Stimulated activated CD8-positive, alpha-beta memory T cell treated with anti-CD3 and anti-CD28 coated beads, Interleukin-15, amount 100 ng/mL, for 24 hours (primary cell): ENCODE data around the gene VAMP3.

Experiments used
- DNase-seq: peaks from one replicate; pipeline ENCODE4 v3.0.0-alpha.2; 2020; ENCODE audit warnings: low read depth

The VAMP3 gene

GRCh38 chr1:7770997-7771822 lies at the start of gene VAMP3:
Gene VAMP3 (plus strand): TSS chr1:7771296. CDS start chr1:7771384, 88 bp downstream.
- DNase-seq: peak; percentile 97

DNA sequence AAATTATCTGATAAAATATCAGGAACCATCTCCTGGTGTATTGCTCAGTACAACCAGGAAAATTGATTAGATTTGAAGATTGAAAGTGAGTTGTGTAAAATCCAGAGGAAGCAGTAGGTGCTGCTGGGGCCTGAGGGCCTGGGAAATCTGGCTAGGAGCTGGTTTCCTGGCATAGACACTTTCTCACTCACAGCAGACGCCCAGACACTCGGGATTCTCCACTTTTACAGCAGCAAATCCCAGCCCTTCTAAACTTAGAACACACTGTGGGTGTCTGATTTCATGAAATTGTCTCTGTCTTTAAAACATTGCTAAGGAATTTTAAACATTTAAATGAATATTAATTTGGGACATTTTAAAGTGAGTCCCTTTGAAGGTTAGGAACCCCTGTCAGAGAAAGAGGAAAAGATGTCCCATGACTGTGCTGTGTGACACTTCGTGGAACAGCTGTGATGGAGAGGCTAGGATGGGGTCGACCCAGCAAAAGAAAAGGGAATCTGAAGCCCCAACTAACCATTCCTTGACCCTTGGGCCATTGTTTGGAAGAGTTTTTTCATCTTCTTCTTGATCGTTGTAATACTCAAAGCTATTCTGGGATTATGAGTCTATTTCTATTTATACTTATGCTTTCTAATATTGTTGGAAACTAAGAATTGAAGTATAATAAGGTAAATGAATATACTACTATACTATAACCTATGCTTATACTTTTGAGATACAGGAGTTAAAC lies 49.0 kb upstream of the VAMP3 start:
- DNase-seq: no peak

- DNase-seq: no peak
Measured at GRCh38 chr1:7722670-7723012, 48.5 kb upstream of the VAMP3 start.

DNA sequence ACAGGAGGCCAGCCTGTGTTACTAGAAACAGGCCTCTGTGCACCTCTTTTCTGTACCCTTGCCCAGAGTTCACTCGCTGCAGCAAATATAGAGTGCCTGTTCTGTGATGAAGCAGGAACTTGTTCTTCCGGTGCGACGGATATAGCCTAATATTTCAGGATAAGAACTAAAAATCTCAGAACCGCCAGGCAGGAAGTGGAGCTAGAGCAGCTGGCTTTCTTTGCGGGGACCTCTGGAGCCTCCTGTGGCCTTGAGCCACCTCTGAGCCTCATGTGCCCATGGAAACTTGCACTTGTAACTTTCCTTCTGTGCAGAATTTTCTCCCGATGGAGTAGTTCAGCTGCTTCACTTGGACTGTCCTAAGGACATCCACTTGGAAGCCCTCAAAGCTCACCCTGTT lies 44.5 kb upstream of the VAMP3 start:
- DNase-seq: no peak

DNA sequence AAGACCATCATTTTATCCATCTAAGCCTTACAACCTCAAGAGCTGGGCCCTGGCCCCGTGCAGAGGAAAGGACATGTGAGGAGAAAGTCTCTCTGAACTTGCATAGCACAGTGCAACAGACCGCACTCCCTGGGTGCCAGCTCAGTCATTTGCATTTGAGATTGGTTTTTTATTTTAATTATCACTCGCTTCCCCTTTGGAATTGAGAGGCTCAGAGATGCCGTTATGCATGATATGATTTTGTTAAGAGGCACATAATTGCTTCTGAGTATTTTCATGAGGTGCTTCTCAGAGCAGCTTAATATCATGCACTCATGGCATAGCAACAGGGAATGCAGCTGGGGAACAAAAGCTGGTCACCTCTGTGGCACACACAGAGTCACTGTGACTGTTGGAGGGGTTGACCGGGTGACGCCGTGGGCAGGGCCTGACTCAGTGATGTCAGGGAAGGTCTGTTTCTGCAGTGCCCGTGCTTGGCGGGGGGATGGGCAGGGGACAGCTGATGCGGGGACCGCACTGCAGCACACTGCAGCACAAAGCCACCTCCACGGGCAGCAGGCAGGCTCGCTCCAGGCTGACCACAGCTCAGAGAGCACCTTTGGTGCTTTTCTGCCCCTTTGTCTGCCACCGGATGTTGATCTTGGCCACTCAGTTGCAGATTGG lies 43.2 kb upstream of the VAMP3 start:
- no peak for DNase-seq

GRCh38 chr1:7729761-7730160 lies 41.3 kb upstream of the VAMP3 start:
- no peak for DNase-seq

GRCh38 chr1:7732331-7732730 lies 38.8 kb upstream of the VAMP3 start:
- DNase-seq: no peak

DNA sequence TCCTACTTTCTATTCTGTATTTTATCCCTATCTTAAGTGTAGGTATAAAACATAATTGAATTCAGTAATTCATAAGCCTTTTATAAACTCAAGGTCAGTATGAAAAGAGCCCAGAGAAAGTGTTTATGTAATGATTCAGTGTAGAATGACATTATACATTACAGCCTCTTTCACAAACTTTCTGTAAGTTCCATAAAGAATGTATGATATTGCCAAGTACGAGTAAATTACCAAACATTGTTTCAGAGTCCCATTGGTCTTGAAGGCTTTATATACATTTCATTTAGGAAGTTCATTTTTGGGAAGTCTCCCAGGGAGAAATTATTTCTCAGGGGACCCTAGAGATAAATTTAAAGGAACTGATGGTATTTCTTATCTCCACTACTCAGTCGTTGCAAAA lies 37.8 kb upstream of the VAMP3 start:
- DNase-seq: no peak

GRCh38 chr1:7738044-7738443 lies 33.1 kb upstream of the VAMP3 start:
- DNase-seq: no peak

- DNase-seq: no peak
Measured at GRCh38 chr1:7743346-7743745, 27.8 kb upstream of the VAMP3 start.

DNA sequence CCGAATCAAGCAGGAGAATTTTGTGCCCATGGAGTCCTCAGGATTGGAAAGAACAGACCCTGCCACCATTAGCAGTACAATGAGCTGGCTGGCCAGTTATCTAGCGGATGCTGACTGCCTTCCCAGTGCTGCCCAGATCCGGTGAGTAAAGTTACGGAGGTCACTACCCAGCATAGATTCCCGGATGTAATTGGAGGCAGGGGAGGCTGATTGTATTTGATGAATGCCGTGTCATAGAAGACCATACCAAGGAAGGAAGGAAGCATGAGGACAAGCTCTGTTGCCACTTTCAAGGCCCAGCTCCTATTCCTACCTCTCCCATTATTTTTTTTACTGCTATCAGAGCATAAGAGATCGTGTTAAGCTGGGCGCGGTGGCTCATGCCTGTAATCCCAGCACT lies 26.2 kb upstream of the VAMP3 start:
- no peak for DNase-seq

DNA sequence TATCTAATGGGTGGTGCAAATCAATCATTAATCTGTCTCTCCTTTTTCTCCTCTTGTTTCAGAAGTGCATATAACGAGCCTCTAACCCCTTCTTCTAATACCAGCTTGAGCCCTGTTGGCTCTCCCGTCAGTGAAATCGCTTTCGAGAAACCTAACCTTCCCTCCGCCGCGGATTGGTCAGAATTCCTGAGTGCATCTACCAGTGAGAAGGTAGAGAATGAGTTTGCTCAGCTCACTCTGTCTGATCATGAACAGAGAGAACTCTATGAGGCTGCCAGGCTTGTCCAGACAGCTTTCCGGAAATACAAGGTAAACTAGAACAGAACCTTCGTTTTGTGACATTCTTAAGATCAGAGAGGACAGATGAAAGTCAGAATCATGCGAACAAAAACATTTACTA lies 25.3 kb upstream of the VAMP3 start:
- no peak for DNase-seq

- no peak for DNase-seq
Measured at GRCh38 chr1:7747605-7748004, 23.5 kb upstream of the VAMP3 start.

- no peak for DNase-seq
Measured at GRCh38 chr1:7749126-7749525, 22.0 kb upstream of the VAMP3 start.

DNA sequence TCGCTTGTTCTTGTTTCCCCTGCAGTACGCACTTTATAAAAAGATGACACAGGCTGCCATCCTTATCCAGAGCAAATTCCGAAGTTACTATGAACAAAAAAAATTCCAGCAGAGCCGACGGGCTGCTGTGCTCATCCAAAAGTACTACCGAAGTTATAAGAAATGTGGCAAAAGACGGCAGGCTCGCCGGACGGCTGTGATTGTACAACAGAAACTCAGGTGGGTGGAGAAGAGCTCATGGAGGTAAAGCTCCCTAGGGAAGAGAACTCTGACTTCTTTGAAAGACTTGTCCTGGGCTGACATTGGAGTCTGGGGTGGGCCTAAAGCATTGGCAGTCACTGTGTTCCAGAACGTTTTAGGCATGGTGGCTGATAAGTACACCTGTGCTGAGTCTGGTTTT lies 19.9 kb upstream of the VAMP3 start:
- DNase-seq: no peak

DNA sequence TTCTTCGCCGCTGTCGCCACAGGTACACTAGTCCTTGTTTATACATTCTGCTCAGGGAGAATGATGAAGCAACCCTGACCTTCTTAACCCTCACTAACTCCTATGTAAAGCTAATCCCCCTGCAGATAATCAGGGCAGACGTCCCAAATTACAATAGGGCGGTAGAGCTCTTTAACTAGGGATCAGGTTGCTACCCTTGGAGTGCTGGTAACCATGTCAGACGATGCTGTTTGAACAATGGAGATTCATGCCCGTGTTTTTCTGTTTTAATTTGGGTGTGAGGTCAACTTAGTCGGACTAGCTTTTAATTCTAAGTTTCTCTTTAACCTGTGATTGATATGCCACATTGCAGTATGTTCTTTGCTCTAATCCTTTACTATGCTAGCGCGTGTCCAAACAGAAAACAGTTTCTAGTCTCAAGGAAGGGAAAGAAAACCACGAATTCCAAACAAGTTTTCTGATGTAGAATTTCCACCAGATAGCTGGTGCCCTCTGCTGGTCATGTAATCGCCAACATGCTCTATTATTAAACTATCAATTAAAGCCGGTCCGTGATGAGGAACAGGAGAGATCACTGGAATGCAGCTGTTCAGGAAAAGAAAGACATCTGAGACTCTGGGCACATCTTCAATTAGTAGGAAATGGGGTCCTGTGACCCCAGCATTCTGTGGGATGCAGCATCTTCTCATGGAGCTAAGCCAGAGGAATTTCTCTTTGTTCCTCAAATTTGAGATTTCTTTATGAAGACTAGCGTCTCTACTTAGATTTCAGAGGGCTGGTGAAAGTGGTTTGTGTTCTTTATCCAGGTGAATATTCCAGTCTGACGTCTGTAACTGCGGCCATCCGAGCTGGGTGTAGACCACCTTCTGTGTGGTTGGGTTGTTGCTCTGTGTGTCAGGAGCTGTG lies 18.3 kb upstream of the VAMP3 start:
- no peak for DNase-seq

GRCh38 chr1:7753641-7754040 lies 17.5 kb upstream of the VAMP3 start:
- no peak for DNase-seq

DNA sequence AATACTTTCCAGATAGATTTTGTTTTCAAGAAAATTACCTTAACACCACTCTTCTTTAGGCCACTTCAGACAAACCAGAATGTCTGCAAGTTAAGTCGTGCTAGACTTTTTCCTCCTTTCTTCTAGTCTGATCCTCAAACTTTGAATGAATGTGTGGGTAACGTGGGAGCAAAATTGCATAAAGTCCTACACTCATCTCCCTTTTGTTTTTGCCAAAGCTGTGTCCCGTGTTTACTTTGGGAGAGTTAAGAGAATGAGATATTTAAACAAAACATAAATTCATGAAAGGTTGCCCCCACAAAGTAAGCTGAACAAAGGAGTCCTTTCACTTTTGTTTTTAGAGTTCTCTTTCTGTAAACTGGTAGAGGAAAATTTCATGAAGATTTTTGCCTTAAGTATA lies 16.9 kb upstream of the VAMP3 start:
- no peak for DNase-seq

DNA sequence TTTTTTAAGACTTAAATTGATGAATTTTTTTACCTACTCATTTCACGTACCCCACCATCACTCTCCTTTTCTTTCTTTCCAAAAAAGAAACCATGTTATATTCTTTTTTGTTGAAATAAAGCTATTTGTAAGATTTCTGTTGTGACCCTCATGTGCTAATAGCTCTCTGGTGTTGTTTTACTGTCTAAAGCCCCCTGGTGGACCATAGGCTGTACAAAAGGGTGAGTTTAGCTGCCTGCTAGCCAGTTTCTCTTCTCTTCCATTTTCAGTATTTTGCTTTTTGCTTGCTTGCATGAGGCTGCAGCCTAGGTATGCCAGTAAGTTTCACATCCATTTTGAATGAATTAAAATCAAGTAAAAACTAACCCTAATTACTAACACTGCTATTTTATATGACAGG lies 15.6 kb upstream of the VAMP3 start:
- no peak for DNase-seq

DNA sequence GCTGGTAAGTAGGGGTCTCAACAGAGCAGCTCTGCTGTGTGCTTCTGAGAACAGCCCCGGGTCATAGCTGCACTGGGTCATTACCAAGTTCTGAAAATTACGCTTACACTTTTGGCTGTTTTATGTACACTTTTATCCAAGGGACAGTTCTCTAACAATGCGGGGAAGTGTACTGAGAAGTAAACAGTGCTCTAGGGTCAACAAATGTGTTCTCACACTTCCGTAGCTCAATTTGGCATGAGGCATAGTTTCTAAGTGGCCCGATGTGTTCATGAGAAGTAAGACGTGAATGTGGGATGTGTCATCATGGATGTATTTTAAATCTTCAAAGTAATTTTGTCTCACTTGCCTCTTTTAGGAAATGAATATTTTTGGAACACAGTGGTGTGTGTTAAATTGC lies 10.9 kb upstream of the VAMP3 start:
- no peak for DNase-seq

- DNase-seq: no peak
Measured at GRCh38 chr1:7761103-7761502, 10.0 kb upstream of the VAMP3 start.

DNA sequence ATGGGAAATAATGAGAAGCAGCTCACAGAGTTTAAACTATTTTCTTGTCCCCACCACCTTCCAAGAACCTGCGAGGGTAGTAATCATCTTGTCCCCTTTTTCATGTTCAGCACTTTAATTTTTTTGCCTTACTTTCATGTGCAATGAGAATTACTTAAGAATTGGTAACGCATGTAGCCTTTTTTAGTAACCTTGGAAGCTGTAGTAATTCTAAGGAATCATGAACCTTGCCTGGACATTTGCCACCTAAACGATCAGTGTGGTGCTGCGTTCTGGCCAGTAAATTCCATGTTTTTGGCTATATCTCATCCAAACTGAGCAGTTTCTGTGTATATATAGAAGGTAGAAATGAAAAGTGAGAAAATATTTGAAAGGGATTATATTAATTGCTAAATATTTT lies 3.9 kb upstream of the VAMP3 start:
- no peak for DNase-seq
